ENCODE measurements around the gene NUMBL. TPM values are rescaled to one million over a fixed set of nuclear protein-coding genes. Genes with fewer than 3 reads are reported as not detected.

NUMBL gene
- 52.1 to 81.6 TPM (median 75.1 TPM) in 5 replicates for total RNA-seq (2022; extraction: Qiagen RNA extraction)

DNA sequence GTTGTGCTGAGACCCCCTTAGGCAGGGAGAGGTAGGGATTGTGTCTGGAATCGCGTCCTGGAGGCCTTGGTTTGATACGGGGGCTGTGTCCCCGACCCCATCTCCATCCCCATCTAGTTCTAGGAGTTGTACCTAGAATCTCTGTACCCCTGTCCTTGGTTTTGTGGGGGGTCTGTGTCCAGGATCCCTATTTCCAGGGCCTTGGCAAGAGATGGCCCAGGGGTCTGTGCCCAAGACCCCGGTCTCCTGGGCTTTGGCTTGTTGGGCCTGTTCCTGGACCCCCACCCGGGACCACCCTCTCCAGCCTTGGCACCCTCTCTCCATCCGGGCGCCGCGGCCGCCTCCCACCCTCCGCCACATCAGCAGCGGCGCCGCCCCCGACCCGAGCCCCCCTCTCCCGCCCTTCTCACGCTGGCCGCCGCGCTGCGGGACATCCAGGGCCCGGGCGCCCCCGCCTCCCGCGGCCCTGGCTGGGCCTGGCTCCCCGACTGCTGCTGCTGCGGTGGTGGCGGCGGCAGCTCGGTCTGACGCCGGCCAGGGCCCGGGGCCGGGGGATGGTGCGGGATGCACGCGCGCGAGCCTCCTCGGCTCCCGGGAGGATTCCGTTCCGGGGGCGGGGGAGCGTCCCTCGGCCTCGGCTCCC, at the start of gene NUMBL:
Gene NUMBL, minus strand, starts transcription at position 602 of the 643 bp plus-strand sequence. Its CDS starts 168 bp downstream, at position 434.

GRCh38 chr19:40716482-40717324, 26.3 kb upstream of the NUMBL start, which contains the start of the genes COQ8B and ITPKC:
Gene COQ8B, minus strand, starts transcription at chr19:40716886. Its CDS starts 2,254 bp downstream, at chr19:40714632.
Gene ITPKC, plus strand, starts transcription at chr19:40717112. Its CDS starts 24 bp downstream, at chr19:40717136.

Other genes starting within 250 kb of the NUMBL start
- 36.9 to 48.9 TPM (median 44.2 TPM) in 5 replicates for gene SERTAD3, start 246.3 kb downstream of the NUMBL start, total RNA-seq (2022; extraction: Qiagen RNA extraction)
- 242 to 310 TPM (median 270 TPM) in 5 replicates for gene BLVRB, start 224.9 kb downstream of the NUMBL start, total RNA-seq (2022; extraction: Qiagen RNA extraction)
- gene SPTBN4, start 223.7 kb downstream of the NUMBL start, total RNA-seq (2022; extraction: Qiagen RNA extraction), result 0.41 to 0.73 TPM (median 0.66 TPM) in 5 replicates
- 93.3 to 152 TPM (median 136 TPM) in 5 replicates for gene SHKBP1, start 113.8 kb downstream of the NUMBL start, total RNA-seq (2022; extraction: Qiagen RNA extraction)
- 34.3 to 57.2 TPM (median 46.2 TPM) in 5 replicates for gene LTBP4, start 89.3 kb downstream of the NUMBL start, total RNA-seq (2022; extraction: Qiagen RNA extraction)
- gene COQ8B, start 26.2 kb upstream of the NUMBL start, total RNA-seq (2022; extraction: Qiagen RNA extraction), result 75.4 to 105 TPM (median 92.9 TPM) in 5 replicates
- gene ITPKC, start 26.5 kb upstream of the NUMBL start, total RNA-seq (2022; extraction: Qiagen RNA extraction), result 36.4 to 49.8 TPM (median 45.3 TPM) in 5 replicates
- gene ACTMAP, start 59.8 kb upstream of the NUMBL start, total RNA-seq (2022; extraction: Qiagen RNA extraction), result 15.5 to 21.3 TPM (median 19.0 TPM) in 5 replicates
- 159 to 177 TPM (median 172 TPM) in 5 replicates for gene SNRPA, start 60.6 kb upstream of the NUMBL start, total RNA-seq (2022; extraction: Qiagen RNA extraction)
- gene MIA, start 84.9 kb upstream of the NUMBL start, total RNA-seq (2022; extraction: Qiagen RNA extraction), result 0.30 to 0.33 TPM in 2 of 5 replicates, not detected in the others
- 14.9 to 18.5 TPM (median 16.9 TPM) in 5 replicates for gene RAB4B, start 87.6 kb upstream of the NUMBL start, total RNA-seq (2022; extraction: Qiagen RNA extraction)
- 74.3 to 103 TPM (median 97.3 TPM) in 5 replicates for gene EGLN2, start 108.5 kb upstream of the NUMBL start, total RNA-seq (2022; extraction: Qiagen RNA extraction)
- 0.07 TPM in 1 of 5 replicates, not detected in the others for gene CYP2A6, start 159.8 kb upstream of the NUMBL start, total RNA-seq (2022; extraction: Qiagen RNA extraction)
- gene CYP2A7, start 191.6 kb upstream of the NUMBL start, total RNA-seq (2022; extraction: Qiagen RNA extraction), result not detected in 5 replicates

Data from A549 treated with dexamethasone at 1 μM for 4 hours (cell line).